ENCODE measurements around the gene SAMMSON.

Gene SAMMSON

GRCh38 chr3:70112751-70113150 is 113.2 kb downstream of the SAMMSON start:
- Histone ChIP-seq H3K27ac (no peak overlapping the region), H3K36me3 (ENCODE audit: insufficient read depth) (no peaks in the 10 kb centered on the region), H3K9ac (no peak overlapping the region), H2AFZ (ENCODE audit: low read depth) (no peak overlapping the region), H3K4me2 (no peak overlapping the region), H3K4me1 (ENCODE audit: low read depth, poor library complexity, severe bottlenecking) (no peaks in the 10 kb centered on the region), H3K79me2 (ENCODE audit: insufficient read depth, low read depth) (no peaks in the 10 kb centered on the region), H3K27me3 (ENCODE audit: insufficient read depth, low read depth) (no peaks in the 10 kb centered on the region), H3K4me3 (IDR thresholded peaks at IDR 0.05; ENCODE audit: insufficient read depth, low read depth, low read length) (no peak overlapping the region), H4K20me1 (ENCODE audit: insufficient read depth) (no peaks in the 10 kb centered on the region)
- no peak for TF ChIP-seq CTCF (conservative IDR thresholded peaks at IDR 0.05; ENCODE audit: low read depth, low read length)

- Histone ChIP-seq H3K27me3 (ENCODE audit: insufficient read depth, low read depth) (no peaks in the 10 kb centered on the region), H3K27ac (no peak overlapping the region), H3K4me1 (ENCODE audit: low read depth, poor library complexity, severe bottlenecking) (no peaks in the 10 kb centered on the region), H2AFZ (ENCODE audit: low read depth) (no peak overlapping the region), H3K36me3 (ENCODE audit: insufficient read depth) (no peaks in the 10 kb centered on the region), H3K79me2 (ENCODE audit: insufficient read depth, low read depth) (no peaks in the 10 kb centered on the region), H4K20me1 (ENCODE audit: insufficient read depth) (no peaks in the 10 kb centered on the region), H3K9ac (no peak overlapping the region), H3K4me3 (IDR thresholded peaks at IDR 0.05; ENCODE audit: insufficient read depth, low read depth, low read length) (no peak overlapping the region), H3K4me2 (no peak overlapping the region)
- TF ChIP-seq CTCF (conservative IDR thresholded peaks at IDR 0.05; ENCODE audit: low read depth, low read length): no peak
These were observed 114.9 kb downstream of the SAMMSON start for GRCh38 chr3:70114431-70114830.

GRCh38 chr3:70119879-70120278 is 120.3 kb downstream of the SAMMSON start:
- no peaks in the 10 kb centered on the region for H3K27me3 ChIP-seq (ENCODE audit: insufficient read depth, low read depth)
- H2AFZ ChIP-seq (ENCODE audit: low read depth): no peak overlapping the region
- no peaks in the 10 kb centered on the region for H3K4me1 ChIP-seq (ENCODE audit: low read depth, poor library complexity, severe bottlenecking)
- TF ChIP-seq CTCF (conservative IDR thresholded peaks at IDR 0.05; ENCODE audit: low read depth, low read length): no peak
- no peak overlapping the region for H3K9ac ChIP-seq
- H3K79me2 ChIP-seq (ENCODE audit: insufficient read depth, low read depth): no peaks in the 10 kb centered on the region
- H3K27ac ChIP-seq: no peak overlapping the region
- H3K4me3 ChIP-seq (IDR thresholded peaks at IDR 0.05; ENCODE audit: insufficient read depth, low read depth, low read length): no peak overlapping the region
- H4K20me1 ChIP-seq (ENCODE audit: insufficient read depth): no peaks in the 10 kb centered on the region
- no peaks in the 10 kb centered on the region for H3K36me3 ChIP-seq (ENCODE audit: insufficient read depth)
- no peak overlapping the region for H3K4me2 ChIP-seq

Data from KMS-11 (cell line).